ENCODE data around the gene KPNB1.

DNA sequence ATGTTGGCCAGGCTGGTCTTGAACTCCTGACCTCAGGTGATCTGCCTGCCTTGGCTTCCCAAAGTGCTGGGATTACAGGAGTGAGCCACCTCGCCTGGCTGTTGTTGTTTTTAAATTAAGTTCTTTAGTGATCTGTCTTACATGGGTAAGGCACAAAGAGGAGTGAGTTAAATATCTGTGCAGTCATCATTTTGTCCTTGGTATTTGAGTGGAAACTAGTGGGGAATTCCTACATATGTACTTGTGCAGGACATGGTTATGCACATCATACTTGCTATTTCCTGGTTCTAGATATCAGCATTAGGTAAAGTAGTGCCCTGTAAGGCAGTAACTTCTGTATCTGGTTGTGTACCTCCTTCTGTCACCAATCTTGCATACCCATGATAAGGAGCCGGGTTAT lies 3.7 kb downstream of the KPNB1 start:
- TF ChIP-seq, protein P1, sequence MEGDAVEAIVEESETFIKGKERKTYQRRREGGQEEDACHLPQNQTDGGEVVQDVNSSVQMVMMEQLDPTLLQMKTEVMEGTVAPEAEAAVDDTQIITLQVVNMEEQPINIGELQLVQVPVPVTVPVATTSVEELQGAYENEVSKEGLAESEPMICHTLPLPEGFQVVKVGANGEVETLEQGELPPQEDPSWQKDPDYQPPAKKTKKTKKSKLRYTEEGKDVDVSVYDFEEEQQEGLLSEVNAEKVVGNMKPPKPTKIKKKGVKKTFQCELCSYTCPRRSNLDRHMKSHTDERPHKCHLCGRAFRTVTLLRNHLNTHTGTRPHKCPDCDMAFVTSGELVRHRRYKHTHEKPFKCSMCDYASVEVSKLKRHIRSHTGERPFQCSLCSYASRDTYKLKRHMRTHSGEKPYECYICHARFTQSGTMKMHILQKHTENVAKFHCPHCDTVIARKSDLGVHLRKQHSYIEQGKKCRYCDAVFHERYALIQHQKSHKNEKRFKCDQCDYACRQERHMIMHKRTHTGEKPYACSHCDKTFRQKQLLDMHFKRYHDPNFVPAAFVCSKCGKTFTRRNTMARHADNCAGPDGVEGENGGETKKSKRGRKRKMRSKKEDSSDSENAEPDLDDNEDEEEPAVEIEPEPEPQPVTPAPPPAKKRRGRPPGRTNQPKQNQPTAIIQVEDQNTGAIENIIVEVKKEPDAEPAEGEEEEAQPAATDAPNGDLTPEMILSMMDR (IDR thresholded peaks at IDR 0.05) = no peak
- no peak for TF ChIP-seq POLR2A (IDR thresholded peaks at IDR 0.05)

All from thyroid gland (tissue), 4 donors.